GM12874 (cell line): ENCODE data around the gene SOX5.

ENCODE experiments used
- CTCF ChIP-seq: IDR thresholded peaks from 2 replicates; pipeline ENCODE4 v1.5.1; 2011; ENCODE audit warnings: low read depth, mild to moderate bottlenecking, control low read depth, low read length, moderate library complexity; ENCODE audit not compliant: insufficient read depth

The SOX5 gene

GRCh38 chr12:23631786-23632377 is 317.6 kb downstream of the SOX5 start:
- no peak for TF ChIP-seq CTCF

- TF ChIP-seq CTCF = no peak
Observed at GRCh38 chr12:23630524-23630923, 318.9 kb downstream of the SOX5 start.

- TF ChIP-seq CTCF = no peak
Observed at GRCh38 chr12:23628806-23629205, 320.7 kb downstream of the SOX5 start.

- no peak for TF ChIP-seq CTCF
Observed at GRCh38 chr12:23626791-23627190, 322.7 kb downstream of the SOX5 start.

- TF ChIP-seq CTCF = no peak
Observed at GRCh38 chr12:23621900-23622299, 327.6 kb downstream of the SOX5 start.

- no peak for TF ChIP-seq CTCF
Observed at GRCh38 chr12:23618718-23619117, 330.8 kb downstream of the SOX5 start.

GRCh38 chr12:23617749-23618148 is 331.7 kb downstream of the SOX5 start:
- TF ChIP-seq CTCF = no peak
